ENCODE results near the gene MPV17L.

DNA sequence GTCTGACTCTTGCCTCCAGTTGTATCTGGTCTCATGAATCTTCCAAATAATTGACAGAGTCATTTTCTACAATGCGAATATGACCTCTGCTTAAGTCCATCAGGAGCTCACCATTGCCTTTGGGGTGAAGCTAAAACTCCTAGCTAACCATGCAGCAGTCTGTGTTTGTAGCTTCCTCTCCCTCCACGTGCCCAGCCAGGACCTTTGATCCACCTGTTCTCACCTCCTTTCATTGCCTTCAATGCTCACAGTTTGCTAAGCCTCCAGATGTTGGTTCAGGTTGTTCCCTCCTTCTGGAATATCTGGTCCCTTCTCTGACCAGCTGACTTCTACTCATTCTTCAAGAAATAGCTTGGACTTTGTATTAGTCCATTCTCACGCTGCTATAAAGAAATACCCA lies 61.8 kb downstream of the MPV17L start:
- no peak for TF ChIP-seq POLR2AphosphoS5 (IDR thresholded peaks at IDR 0.05; ENCODE audit: low read depth, low read length)
- TF ChIP-seq POLR2A (IDR thresholded peaks at IDR 0.05; ENCODE audit: low read depth, low read length), result no peak
